Measurements from ENCODE around the gene VAX1.
"Not testable (repeated sequence)": the region's sequence is repeated elsewhere in the genome, so short reads cannot be mapped to it uniquely, and the experiment has no call there.

Gene VAX1

GRCh38 chr10:117137911-117138642, at the start of gene VAX1:
TSS of gene VAX1 (minus strand) at chr10:117138270. CDS start at chr10:117138056, 214 bp downstream.
- TF ChIP-seq CTCF (IDR thresholded peaks at IDR 0.05; ENCODE audit: low read depth, low read length): no peak
- DNase-seq (ENCODE audit: extremely low read depth, low read depth): no peak

- TF ChIP-seq CTCF (IDR thresholded peaks at IDR 0.05; ENCODE audit: low read depth, low read length): no peak
- no peak for DNase-seq (ENCODE audit: extremely low read depth, low read depth)
These were observed 49.0 kb upstream of the VAX1 start for GRCh38 chr10:117186832-117187615.

GRCh38 chr10:117185817-117186216, 47.7 kb upstream of the VAX1 start:
- DNase-seq (ENCODE audit: extremely low read depth, low read depth): not testable (repeated sequence)

GRCh38 chr10:117184821-117185220, 46.8 kb upstream of the VAX1 start:
- DNase-seq (ENCODE audit: extremely low read depth, low read depth): no peak
- no peak for TF ChIP-seq CTCF (IDR thresholded peaks at IDR 0.05; ENCODE audit: low read depth, low read length)

- DNase-seq (ENCODE audit: extremely low read depth, low read depth): no peak
- no peak for TF ChIP-seq CTCF (IDR thresholded peaks at IDR 0.05; ENCODE audit: low read depth, low read length)
These were observed 46.2 kb upstream of the VAX1 start for GRCh38 chr10:117184296-117184695.

- DNase-seq (ENCODE audit: extremely low read depth, low read depth): no peak
- no peak for TF ChIP-seq CTCF (IDR thresholded peaks at IDR 0.05; ENCODE audit: low read depth, low read length)
These were observed 40.1 kb upstream of the VAX1 start for GRCh38 chr10:117178190-117178589.

- TF ChIP-seq CTCF (IDR thresholded peaks at IDR 0.05; ENCODE audit: low read depth, low read length): peak; percentile 80
- peak; percentile 30 for DNase-seq (ENCODE audit: extremely low read depth, low read depth)
These were observed 37.9 kb upstream of the VAX1 start for GRCh38 chr10:117175901-117176534.
